ENCODE measurements around the gene FOXP1.
A peak's percentile ranks its signal among the peaks of the same experiment; 100 is the strongest.

FOXP1 gene

DNA sequence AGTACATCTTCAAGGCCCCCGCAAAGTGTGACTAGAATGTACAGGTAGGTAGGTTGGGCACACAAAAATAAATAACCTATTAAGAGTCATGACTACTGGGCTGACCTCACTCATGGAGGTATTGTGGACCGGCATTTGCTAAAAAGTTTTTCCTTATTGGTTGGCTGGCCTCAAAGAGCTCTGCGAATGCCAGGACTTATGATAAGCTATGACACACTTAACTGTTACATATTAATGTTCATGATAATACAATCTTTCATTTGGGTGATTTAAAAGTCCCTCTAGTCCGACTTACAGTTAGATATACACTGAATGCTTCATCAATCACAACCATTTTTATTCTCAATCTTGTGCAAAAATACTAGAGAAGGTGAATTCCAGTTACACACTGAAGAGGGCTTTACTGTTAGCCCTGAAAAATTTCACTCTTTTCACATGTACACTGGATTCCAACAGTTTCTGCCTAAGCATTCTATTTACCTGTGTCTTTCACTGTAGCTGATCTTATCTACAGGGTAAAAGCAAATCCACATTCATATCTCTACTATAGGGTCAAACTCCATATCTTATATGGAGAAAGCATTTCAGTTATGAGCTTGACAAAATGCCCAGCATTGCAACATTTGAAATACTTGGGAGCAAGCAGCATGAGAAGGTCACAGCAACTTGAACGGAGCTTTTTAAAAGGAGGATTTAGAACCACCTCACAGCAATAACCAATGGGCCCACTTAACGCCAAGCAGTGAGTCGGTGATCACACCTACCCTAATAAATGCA, 329.1 kb downstream of the FOXP1 start:
- Histone ChIP-seq H3K9ac (ENCODE audit: low read length in 2 of 2) (no peak overlapping the region), H3K4me3 (ENCODE audit: low read length in 2 of 2) (no peak overlapping the region), H3K36me3 (ENCODE audit: control insufficient read depth in 2 of 2, insufficient read depth in 2 of 2, low read length in 2 of 2) (no peaks in the 10 kb centered on the region), H3K9me3 (ENCODE audit: control insufficient read depth in 2 of 2, low read length in 2 of 2) (no peaks in the 10 kb centered on the region), H3K27ac (ENCODE audit: low read length) (peak overlapping the region; percentile 6), H3K4me1 (ENCODE audit: control insufficient read depth, insufficient read depth, low read length) (peaks cover 12% of the 10 kb centered on the region), H3K27me3 (ENCODE audit: control insufficient read depth in 1 of 2, insufficient read depth in 2 of 2, low read length in 2 of 2) (no peaks in the 10 kb centered on the region)

DNA sequence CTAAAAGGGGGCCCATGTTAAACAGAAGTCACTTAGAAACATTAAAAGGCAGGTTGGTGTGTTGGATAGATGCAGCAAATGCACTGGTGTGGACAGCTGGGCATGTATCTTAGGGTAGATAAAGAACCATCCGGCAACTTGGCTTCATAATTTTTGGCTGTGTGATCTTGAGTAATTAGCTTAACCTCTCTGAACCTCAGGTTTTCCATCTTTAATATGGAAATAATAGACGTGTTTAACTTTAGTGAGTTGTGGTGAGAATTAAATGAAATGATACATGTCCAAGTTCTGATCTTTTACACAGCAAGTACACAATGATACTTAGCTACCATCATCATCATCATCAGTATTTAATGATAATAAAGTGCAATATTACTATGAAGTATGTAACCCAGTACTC, 330.4 kb downstream of the FOXP1 start:
- Histone ChIP-seq H3K4me1 (ENCODE audit: control insufficient read depth, insufficient read depth, low read length) (peaks cover 19% of the 10 kb centered on the region), H3K9me3 (ENCODE audit: control insufficient read depth in 2 of 2, low read length in 2 of 2) (no peaks in the 10 kb centered on the region), H3K27me3 (ENCODE audit: control insufficient read depth in 1 of 2, insufficient read depth in 2 of 2, low read length in 2 of 2) (no peaks in the 10 kb centered on the region), H3K27ac (ENCODE audit: low read length) (no peak overlapping the region), H3K36me3 (ENCODE audit: control insufficient read depth in 2 of 2, insufficient read depth in 2 of 2, low read length in 2 of 2) (no peaks in the 10 kb centered on the region), H3K9ac (ENCODE audit: low read length in 2 of 2) (no peak overlapping the region), H3K4me3 (ENCODE audit: low read length in 2 of 2) (no peak overlapping the region)

DNA sequence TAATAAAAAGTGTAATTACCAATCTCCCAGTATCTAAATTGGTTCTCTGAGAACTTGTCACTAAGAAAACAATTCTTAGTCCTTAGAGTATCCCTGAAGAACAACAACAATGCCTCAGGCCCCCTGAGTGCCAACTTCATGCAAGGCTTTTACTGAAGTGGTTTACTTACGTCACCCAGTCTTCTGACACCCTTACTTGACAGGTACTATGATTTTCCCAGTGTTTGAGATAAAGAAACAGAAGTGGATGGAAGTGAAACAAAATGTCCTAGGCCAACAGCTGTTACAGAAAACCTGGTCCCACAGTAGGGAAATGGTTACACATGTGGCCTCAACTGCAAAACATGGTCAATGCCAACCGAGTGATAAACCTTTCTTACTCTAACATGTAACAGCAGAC, 331.1 kb downstream of the FOXP1 start:
- no peak overlapping the region for H3K4me3 ChIP-seq (ENCODE audit: low read length in 2 of 2)
- peaks cover 17% of the 10 kb centered on the region for H3K4me1 ChIP-seq (ENCODE audit: control insufficient read depth, insufficient read depth, low read length)
- H3K36me3 ChIP-seq (ENCODE audit: control insufficient read depth in 2 of 2, insufficient read depth in 2 of 2, low read length in 2 of 2): no peaks in the 10 kb centered on the region
- H3K9ac ChIP-seq (ENCODE audit: low read length in 2 of 2): no peak overlapping the region
- H3K27me3 ChIP-seq (ENCODE audit: control insufficient read depth in 1 of 2, insufficient read depth in 2 of 2, low read length in 2 of 2): no peaks in the 10 kb centered on the region
- H3K9me3 ChIP-seq (ENCODE audit: control insufficient read depth in 2 of 2, low read length in 2 of 2): no peaks in the 10 kb centered on the region
- no peak overlapping the region for H3K27ac ChIP-seq (ENCODE audit: low read length)

DNA sequence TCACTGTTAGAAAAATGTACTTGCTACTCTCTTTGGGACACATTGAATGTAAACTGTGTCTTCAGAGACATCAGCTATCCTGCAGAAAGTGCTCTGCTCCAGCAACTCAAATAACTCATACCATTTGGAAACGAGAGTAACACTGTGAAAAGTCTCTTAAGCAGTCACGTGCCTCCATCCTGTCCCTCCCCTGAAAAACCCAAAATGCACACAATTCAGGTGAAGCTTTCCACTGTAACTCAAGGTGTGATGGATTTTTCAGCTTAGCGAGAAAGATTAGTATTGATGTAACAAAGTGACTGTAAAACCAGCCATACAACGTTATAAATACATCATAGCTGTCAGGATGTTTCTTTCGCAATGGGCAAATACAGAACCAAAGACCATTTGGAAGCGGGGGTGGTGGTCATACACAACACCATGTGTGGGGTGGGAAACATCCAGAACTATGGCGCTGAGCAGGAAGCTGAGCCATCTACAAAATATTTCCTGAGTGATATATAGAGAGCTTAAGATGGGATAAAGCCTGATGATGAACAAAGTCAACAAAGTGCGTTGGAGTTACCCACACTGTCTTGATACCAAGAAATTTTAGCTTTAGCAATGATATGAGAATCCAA, 332.3 kb downstream of the FOXP1 start:
- Histone ChIP-seq H3K9me3 (ENCODE audit: control insufficient read depth in 2 of 2, low read length in 2 of 2) (no peaks in the 10 kb centered on the region), H3K9ac (ENCODE audit: low read length in 2 of 2) (no peak overlapping the region), H3K4me3 (ENCODE audit: low read length in 2 of 2) (no peak overlapping the region), H3K36me3 (ENCODE audit: control insufficient read depth in 2 of 2, insufficient read depth in 2 of 2, low read length in 2 of 2) (no peaks in the 10 kb centered on the region), H3K27me3 (ENCODE audit: control insufficient read depth in 1 of 2, insufficient read depth in 2 of 2, low read length in 2 of 2) (no peaks in the 10 kb centered on the region), H3K4me1 (ENCODE audit: control insufficient read depth, insufficient read depth, low read length) (peaks cover 23% of the 10 kb centered on the region), H3K27ac (ENCODE audit: low read length) (no peak overlapping the region)

DNA sequence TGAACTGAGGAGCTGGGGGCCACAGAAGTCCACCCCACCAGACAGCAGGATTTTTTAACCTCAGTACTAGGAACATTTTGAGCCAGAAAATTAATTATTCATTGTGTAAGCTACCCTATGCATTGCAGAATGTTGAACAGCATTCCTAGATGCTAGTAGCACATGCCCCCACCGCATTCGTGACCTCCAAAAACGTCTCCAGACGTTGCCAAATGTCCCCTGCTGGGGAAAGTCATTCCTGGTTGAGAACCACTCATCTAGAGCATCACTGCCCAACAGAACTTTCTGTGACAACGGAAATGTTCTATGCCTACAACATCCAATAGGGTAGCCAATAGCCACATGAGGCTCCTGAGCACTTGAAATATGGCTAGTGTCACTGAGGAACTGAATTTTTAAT, 333.5 kb downstream of the FOXP1 start:
- no peak overlapping the region for H3K4me3 ChIP-seq (ENCODE audit: low read length in 2 of 2)
- H3K36me3 ChIP-seq (ENCODE audit: control insufficient read depth in 2 of 2, insufficient read depth in 2 of 2, low read length in 2 of 2): no peaks in the 10 kb centered on the region
- H3K9ac ChIP-seq (ENCODE audit: low read length in 2 of 2): no peak overlapping the region
- H3K9me3 ChIP-seq (ENCODE audit: control insufficient read depth in 2 of 2, low read length in 2 of 2): no peaks in the 10 kb centered on the region
- peaks cover 27% of the 10 kb centered on the region for H3K4me1 ChIP-seq (ENCODE audit: control insufficient read depth, insufficient read depth, low read length)
- H3K27ac ChIP-seq (ENCODE audit: low read length): no peak overlapping the region
- no peaks in the 10 kb centered on the region for H3K27me3 ChIP-seq (ENCODE audit: control insufficient read depth in 1 of 2, insufficient read depth in 2 of 2, low read length in 2 of 2)

DNA sequence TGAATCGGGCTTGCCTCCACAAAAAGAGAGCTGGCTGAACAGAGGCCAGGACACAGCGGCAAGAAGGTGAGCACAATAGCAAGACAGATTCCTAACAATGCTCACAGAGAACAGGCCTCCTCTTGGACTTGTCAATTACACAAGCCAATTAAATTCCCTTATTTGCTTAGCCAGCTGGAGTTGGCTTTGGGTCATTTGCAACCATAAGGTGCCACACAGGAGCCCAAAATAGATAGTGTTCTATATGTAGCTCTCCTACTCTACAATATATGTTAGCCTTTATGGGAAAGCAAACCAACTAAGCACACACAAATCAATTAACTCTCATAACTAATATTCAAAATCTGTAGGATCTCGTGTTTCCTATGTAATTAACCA, 335.6 kb downstream of the FOXP1 start:
- H3K27ac ChIP-seq (ENCODE audit: low read length): peak overlapping the region; percentile 37

DNA sequence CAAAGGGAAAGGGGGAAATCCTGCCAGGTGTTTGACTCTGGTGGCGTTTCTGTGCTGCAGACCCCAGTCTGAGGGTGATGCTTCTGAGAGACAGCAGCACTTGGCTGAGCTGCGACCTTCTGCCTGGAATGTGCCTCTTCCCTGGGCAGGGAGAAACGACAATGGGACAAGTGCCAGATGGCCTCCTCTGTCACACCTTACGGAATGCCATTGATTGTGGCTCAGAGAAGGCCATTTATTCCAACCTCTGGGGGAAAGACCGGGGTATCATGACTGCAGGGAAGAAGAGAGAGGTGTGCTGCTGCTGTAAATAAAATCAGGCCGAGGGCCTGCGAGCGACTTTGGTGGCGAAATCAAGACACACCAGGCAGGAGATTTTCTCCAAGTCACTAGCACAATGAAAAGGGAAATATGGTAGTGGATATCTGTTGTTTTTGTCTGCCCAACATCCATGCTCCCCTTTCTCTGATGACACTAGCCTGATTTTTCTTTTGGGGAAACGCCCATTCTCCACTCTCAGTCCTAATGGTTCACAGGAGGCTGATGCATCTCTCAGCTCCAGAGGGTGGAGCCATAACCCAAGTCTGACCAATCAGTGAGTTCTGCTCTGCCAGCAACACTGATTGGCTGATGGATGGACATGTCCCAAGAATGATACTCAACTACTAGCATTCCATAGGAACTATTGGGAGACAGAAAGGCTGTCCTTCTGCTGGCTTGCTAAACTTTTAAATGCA, 336.1 kb downstream of the FOXP1 start:
- H3K9me3 ChIP-seq (ENCODE audit: control insufficient read depth in 2 of 2, low read length in 2 of 2): no peaks in the 10 kb centered on the region
- peak overlapping the region; percentile 37 for H3K27ac ChIP-seq (ENCODE audit: low read length)
- H3K36me3 ChIP-seq (ENCODE audit: control insufficient read depth in 2 of 2, insufficient read depth in 2 of 2, low read length in 2 of 2): no peaks in the 10 kb centered on the region
- no peak overlapping the region for H3K9ac ChIP-seq (ENCODE audit: low read length in 2 of 2)
- no peaks in the 10 kb centered on the region for H3K27me3 ChIP-seq (ENCODE audit: control insufficient read depth in 1 of 2, insufficient read depth in 2 of 2, low read length in 2 of 2)
- H3K4me3 ChIP-seq (ENCODE audit: low read length in 2 of 2): no peak overlapping the region
- H3K4me1 ChIP-seq (ENCODE audit: control insufficient read depth, insufficient read depth, low read length): peaks cover 26% of the 10 kb centered on the region

More for the DNA sequence above, 335.6 kb downstream of the FOXP1 start:
- no peaks in the 10 kb centered on the region for H3K27me3 ChIP-seq (ENCODE audit: control insufficient read depth in 1 of 2, insufficient read depth in 2 of 2, low read length in 2 of 2)
- H3K4me3 ChIP-seq (ENCODE audit: low read length in 2 of 2): no peak overlapping the region
- no peaks in the 10 kb centered on the region for H3K9me3 ChIP-seq (ENCODE audit: control insufficient read depth in 2 of 2, low read length in 2 of 2)
- no peak overlapping the region for H3K9ac ChIP-seq (ENCODE audit: low read length in 2 of 2)
- H3K36me3 ChIP-seq (ENCODE audit: control insufficient read depth in 2 of 2, insufficient read depth in 2 of 2, low read length in 2 of 2): no peaks in the 10 kb centered on the region
- H3K4me1 ChIP-seq (ENCODE audit: control insufficient read depth, insufficient read depth, low read length): peaks cover 26% of the 10 kb centered on the region

DNA sequence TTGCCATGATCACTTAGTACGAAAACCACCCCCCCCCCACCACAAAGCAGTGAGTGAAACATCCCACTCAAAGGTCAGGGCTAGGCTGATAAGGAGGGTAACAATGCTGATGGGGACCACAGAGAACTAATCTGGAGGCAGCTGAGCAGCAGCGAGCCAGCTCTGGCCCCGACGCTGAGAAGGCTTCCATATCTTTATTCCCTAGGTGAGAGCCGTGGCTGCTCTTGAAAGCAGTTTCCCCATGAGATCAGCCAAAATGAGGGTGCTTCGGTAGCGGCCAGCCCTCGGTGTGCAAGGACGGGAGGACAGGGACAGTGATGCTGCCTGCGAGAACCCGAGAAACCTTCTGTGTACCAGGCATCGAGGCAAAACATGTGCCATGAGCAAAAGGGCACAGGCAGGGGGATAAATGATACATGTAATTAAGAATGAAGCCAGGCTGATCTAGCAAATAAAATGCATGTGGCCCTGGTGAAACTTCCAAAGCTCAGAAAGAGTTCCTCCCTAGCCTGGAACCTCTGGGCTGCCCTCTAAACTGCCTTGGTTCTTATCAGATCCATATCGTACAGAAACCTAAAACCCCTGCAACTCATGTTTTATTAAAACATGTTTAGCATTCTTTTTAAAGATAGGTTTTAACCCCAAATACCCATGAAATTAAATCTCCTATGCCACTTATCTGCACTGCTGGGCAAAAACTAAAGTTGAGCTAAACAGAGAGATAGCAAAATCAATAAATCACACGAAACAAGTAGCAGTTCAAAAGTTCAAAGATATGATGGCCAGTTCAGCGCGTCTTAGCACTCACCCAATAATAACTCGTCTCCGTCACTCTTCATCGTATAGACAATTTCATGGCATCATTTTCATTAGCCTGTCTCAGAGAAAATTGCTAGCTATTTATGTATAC, 337.3 kb downstream of the FOXP1 start:
- Histone ChIP-seq H3K27me3 (ENCODE audit: control insufficient read depth in 1 of 2, insufficient read depth in 2 of 2, low read length in 2 of 2) (no peaks in the 10 kb centered on the region), H3K36me3 (ENCODE audit: control insufficient read depth in 2 of 2, insufficient read depth in 2 of 2, low read length in 2 of 2) (no peaks in the 10 kb centered on the region), H3K4me1 (ENCODE audit: control insufficient read depth, insufficient read depth, low read length) (peaks cover 29% of the 10 kb centered on the region), H3K9ac (ENCODE audit: low read length in 2 of 2) (peak overlapping the region; percentile 43 to 76), H3K9me3 (ENCODE audit: control insufficient read depth in 2 of 2, low read length in 2 of 2) (no peaks in the 10 kb centered on the region), H3K27ac (ENCODE audit: low read length) (peak overlapping the region; percentile 85), H3K4me3 (ENCODE audit: low read length in 2 of 2) (peak overlapping the region; percentile 22 to 62)

DNA sequence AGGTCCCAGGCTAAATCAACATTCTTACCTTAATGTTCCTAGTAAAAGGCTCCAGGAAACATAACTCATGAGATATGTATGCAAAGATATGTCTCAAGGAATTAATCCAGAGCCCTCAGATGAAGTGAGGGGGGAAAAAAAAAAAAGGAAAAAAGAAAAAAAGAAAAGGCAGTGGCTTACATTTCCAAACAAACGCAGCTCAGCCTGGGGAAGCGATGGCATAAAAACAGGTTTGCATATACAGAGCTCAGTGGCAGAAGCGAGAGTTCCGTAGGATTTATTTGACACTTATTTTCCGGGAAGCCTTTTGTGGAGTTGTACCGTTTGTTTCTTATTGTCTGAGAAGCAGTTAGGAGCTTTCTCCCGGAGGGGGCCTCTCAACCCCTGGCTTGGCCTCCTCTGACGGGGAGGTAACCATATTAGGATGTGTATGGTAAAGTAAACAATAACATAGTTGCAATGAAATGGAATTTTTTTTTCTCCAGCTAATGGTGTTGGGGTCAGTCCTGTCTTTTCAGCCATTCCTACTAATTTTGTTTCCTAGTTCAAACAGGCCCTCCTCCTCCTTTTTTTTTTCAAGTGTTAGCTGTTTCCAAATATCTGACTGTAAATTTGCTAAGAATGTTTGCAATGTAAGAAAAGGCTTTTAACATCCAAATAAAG, 338.6 kb downstream of the FOXP1 start:
- no peaks in the 10 kb centered on the region for H3K36me3 ChIP-seq (ENCODE audit: control insufficient read depth in 2 of 2, insufficient read depth in 2 of 2, low read length in 2 of 2)
- H3K4me3 ChIP-seq (ENCODE audit: low read length in 2 of 2): peak overlapping the region; percentile 66 to 75
- H3K4me1 ChIP-seq (ENCODE audit: control insufficient read depth, insufficient read depth, low read length): peaks cover 35% of the 10 kb centered on the region
- H3K9ac ChIP-seq (ENCODE audit: low read length in 2 of 2): peak overlapping the region; percentile 68 to 76
- H3K27ac ChIP-seq (ENCODE audit: low read length): peak overlapping the region; percentile 85
- no peaks in the 10 kb centered on the region for H3K9me3 ChIP-seq (ENCODE audit: control insufficient read depth in 2 of 2, low read length in 2 of 2)
- H3K27me3 ChIP-seq (ENCODE audit: control insufficient read depth in 1 of 2, insufficient read depth in 2 of 2, low read length in 2 of 2): no peaks in the 10 kb centered on the region

All from stomach smooth muscle (tissue), 2 donors.